CD4-positive, alpha-beta T cell treated with Interleukin-10 for 1 hour (primary cell): ENCODE measurements around the gene SDF2.
A peak's percentile ranks its signal among the peaks of the same experiment; 100 is the strongest.
"Not testable (repeated sequence)": the region's sequence is repeated elsewhere in the genome, so short reads cannot be mapped to it uniquely, and the experiment has no call there.

ENCODE experiments used
- DNase-seq: peaks from one replicate; pipeline ENCODE4 v3.0.0-alpha.2; 2020

Gene SDF2

GRCh38 chr17:28623696-28624095 lies 38.0 kb downstream of the SDF2 start:
- no peak for DNase-seq

GRCh38 chr17:28622186-28622585 lies 39.5 kb downstream of the SDF2 start:
- no peak for DNase-seq

GRCh38 chr17:28620010-28620409 lies 41.7 kb downstream of the SDF2 start:
- no peak for DNase-seq

GRCh38 chr17:28618464-28618863 lies 43.2 kb downstream of the SDF2 start:
- DNase-seq: no peak

GRCh38 chr17:28616281-28616680 lies 45.4 kb downstream of the SDF2 start:
- DNase-seq: no peak

GRCh38 chr17:28615260-28615940 lies 46.3 kb downstream of the SDF2 start:
- no peak for DNase-seq

GRCh38 chr17:28613931-28614381 lies 47.8 kb downstream of the SDF2 start, which contains the start of gene RSKR:
Gene RSKR, minus strand, starts transcription at chr17:28614185. Its CDS starts 24 bp downstream, at chr17:28614161.
- DNase-seq: no peak

- DNase-seq: peak; percentile 54
These were observed 48.5 kb downstream of the SDF2 start for GRCh38 chr17:28612936-28613872.

GRCh38 chr17:28612531-28612930 lies 49.2 kb downstream of the SDF2 start:
- DNase-seq: no peak

GRCh38 chr17:28610376-28610775 lies 51.3 kb downstream of the SDF2 start:
- DNase-seq: no peak

- not testable (repeated sequence) for DNase-seq
These were observed 57.7 kb downstream of the SDF2 start for GRCh38 chr17:28604031-28604430.

- peak; percentile 71 for DNase-seq
These were observed 62.2 kb downstream of the SDF2 start for GRCh38 chr17:28599311-28600184.

- DNase-seq: peak; percentile 95
These were observed 62.9 kb downstream of the SDF2 start, which contains the start of gene SPAG5 for GRCh38 chr17:28598799-28599310. Gene SPAG5, minus strand, starts transcription at chr17:28599025. Its CDS starts 79 bp downstream, at chr17:28598946.

GRCh38 chr17:28598389-28598788 lies 63.3 kb downstream of the SDF2 start:
- no peak for DNase-seq
